HG03025 (cell line): Measurements from ENCODE around the gene NRL.

Experiments used
- ATAC-seq: cut with Tn5 transposase; IDR thresholded peaks from one replicate; pipeline ENCODE4 v1.9.1; 2021; ENCODE audit warnings: mild to moderate bottlenecking, moderate library complexity; ENCODE audit not compliant: unreplicated experiment, low FRiP score

NRL gene

DNA sequence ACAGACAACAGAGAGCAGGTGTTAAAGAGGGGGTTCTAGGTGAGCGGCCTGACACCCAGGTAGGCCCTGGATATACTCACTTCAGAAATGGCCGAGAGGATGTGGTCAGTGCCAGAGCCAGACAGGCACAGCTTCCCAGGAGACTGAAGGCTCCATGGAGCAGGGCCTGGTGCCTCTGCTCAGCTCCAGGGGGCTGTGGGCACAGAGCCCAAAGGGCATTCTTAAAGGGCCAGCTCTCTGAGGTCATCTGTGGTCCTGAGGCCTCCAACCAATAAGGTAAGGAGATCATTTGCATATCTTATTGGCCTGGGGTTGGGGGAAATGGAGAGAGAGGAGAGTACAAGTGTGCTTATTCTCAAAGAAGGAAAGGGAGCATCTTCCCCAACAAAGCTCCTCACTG, 30.3 kb downstream of the NRL start:
- no peak for ATAC-seq

DNA sequence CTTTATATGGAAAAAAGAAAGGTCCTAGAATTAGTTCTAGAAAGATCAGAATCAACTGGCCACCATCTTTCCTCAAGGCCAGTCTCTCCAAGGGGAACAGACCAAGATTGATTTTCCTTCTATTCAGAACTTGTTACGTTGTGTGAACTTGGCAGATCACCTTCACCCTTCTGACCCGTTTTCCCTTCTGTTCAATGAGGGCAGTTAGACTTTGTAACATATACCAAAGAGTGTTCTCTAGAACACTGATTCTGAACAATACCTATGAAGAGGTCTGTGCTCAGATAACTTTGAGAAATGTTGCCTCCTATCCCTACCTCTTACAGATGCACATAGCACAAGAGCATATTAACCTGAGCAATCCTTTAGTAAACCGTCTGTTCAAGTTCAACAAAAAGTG, 31.3 kb downstream of the NRL start:
- no peak for ATAC-seq

DNA sequence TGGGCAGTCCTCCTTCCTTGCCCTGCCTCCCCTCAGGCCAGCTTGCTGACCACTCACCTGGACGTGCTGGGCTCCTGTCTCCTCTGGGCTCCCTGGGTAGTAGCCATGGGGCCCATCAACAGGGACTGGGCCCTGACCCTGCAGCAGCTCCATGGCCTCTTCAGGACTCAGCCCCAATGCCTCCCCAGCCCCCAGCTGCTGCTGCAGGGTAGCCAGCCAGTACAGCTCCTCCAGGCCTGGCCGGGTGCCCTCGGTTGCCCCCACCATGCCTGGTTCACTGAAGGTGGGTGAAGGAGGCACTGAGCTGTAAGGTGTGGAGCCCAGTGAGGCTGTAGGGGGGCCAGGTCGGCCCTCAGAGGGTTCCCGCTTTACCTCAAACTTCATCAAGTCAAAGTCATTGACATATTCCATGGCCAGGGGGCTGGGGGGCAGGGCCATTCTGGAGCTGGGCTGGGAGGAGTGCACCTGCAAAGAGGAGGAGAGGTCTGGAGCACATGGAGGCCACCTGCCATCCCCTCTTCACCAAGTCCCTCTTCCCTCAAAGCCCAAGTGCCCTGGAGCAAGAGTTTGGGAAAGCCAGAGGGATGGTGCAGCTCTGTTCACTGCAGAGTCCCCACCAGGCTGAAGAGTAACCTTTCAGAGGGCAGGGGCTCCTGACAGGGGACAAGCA, 32.2 kb downstream of the NRL start:
- ATAC-seq, result no peak

DNA sequence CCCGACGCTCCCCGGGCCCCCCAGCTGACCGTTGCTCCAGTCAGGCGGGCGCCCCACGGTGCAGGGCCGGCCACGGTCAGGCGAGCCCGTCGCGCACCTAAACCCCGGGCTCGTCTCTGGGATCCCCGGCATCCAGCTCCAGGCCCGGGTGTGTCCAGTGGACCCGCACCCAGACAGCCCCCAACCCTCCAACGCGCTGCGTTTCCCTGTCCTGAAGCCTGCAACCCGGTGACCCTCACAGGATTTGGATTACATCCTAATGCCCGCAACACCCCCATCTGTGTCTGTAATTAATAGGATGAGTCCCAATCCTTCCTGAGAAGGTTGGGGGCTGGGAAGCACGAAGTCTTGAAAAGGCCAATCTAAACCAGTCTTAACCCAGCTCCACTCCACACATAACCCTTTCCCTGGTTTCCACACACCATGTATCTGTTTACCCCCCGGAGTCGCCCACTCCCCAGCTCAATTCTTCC, 33.0 kb downstream of the NRL start:
- no peak for ATAC-seq

DNA sequence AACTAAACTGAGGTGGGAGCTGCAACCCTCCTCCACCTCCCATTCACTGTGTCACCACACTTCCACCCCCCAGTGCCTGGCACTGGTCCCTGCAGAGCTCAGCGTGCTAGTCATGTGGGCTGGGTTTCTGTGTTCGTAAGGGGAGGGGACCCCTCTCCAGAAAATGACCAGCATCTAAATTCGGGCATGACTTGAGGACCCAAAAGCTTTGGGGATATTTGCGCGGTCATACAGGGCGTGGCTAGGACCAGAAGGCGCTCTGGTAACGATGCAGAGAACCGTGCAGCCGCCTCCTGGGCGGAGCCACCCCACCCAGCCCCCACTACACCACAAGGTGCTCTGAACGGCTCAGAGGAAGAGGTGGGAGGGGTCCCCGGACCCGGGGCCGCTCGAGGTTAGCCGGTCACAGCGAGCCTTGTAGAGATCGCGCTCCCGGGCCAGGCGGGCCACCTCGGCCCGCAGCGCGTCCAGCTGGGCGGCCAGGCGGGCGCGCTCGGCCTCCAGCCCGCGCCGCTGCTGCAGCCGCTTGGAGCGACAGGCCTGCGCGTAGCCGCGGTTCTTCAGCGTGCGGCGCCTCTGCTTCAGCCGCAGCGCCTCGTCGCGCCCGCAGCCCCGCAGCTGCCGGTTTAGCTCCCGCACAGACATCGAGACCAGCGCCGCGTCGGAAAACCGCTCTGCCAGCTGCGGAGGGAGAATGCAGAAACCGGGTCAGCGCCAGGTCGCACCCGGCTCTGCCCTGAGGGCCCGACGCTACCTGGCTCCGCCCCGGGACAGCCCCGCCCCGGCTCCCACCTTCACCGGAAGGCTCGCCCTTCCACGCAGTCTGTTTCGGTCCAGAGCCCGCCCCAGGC, 33.6 kb downstream of the NRL start:
- peak; percentile 89 for ATAC-seq

DNA sequence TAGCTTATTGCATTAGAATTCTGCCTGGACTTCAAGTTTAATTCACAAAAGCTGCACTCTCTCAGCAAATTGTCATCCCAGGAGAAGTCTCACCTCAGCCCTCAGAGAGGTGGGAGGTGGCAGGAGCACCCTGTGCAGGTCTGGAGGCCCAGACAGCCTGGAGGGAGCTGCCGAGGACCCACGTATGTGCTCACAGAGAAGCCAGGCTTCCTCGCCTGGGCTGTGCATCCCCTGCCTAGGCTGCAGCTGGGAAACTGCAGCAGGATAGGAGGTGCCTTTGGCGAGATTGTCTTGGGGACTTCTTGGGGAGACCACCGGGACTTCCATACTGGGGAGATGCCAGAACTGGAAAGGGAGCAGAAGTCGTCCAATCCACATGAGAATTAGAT, 34.6 kb downstream of the NRL start:
- ATAC-seq, result no peak

DNA sequence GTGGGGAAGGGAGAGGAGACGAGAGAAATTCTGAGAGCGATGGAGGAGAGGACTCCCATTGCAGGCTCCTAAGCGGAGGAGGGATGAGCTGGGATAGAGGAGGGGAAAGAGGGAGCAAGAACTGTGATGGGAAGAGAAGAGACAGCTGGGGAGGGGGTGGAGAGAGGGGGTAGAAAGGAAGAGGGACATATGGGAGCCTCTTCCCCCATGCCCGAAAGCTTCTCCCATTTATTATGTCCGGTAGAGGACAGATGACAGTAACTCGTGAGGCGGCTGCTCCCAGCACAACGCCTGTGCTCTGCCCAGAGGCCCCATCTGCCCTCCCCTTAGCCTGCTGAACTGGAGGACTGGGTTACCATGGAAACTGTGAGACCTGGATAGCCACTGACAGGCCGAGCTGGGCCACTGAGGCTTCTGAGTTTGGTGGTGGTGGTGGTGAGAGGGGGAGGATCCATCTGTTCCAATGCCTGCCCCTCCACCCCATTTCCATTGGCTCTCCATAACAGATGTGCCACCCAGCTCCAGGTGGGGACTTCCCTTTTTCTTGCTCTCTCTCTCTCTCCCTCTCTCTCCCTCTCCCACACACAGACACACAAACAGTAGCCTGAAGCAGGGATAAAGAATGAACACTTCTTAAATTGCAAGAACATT, 35.1 kb downstream of the NRL start:
- no peak for ATAC-seq

DNA sequence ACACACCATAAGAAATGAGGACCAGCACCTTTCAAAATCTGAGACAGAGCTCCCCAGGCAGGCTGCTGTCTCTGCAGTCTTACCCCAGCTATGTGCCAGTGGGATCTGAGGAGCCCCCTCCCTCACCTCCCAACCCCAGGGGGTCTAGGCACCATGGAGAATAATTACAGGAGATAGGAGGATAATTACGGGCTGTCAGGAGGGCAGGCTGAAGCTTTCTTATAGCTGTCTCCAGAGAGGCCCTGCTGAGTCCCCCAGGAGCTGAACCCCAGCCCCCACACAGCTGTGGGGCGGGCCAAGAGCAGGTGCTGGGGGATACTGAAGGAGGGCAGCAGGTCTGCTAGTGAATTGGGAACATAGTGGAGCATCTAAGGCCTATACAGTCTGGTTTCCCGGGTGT, 36.6 kb downstream of the NRL start:
- ATAC-seq, result no peak

DNA sequence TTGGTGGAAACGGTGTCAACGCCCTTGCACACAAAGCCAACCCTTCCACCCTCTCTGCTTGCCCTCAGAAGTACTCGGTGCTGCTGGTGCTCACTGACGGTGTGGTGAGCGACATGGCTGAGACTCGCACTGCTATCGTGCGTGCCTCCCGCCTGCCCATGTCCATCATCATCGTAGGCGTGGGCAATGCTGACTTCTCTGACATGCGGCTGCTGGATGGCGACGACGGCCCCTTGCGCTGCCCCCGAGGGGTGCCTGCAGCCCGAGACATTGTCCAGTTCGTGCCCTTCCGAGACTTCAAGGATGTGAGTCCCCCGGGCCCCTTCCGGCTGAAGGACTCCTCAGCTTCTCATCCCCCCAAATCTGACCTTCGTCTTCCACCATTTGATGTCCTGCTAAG, 37.7 kb downstream of the NRL start:
- no peak for ATAC-seq

DNA sequence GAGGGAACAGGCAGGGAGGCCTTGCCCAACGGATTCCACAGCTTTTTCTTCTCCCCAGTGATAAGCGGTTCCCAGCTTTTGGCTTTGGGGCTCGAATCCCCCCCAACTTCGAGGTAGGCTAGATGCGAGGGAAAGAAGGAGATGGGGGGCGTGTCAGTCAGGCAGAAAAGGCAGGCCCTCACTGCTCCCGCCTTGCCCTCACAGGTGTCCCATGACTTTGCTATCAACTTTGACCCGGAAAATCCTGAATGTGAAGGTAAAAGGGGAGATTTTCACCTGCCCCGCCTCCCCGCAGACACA, 38.5 kb downstream of the NRL start:
- no peak for ATAC-seq

DNA sequence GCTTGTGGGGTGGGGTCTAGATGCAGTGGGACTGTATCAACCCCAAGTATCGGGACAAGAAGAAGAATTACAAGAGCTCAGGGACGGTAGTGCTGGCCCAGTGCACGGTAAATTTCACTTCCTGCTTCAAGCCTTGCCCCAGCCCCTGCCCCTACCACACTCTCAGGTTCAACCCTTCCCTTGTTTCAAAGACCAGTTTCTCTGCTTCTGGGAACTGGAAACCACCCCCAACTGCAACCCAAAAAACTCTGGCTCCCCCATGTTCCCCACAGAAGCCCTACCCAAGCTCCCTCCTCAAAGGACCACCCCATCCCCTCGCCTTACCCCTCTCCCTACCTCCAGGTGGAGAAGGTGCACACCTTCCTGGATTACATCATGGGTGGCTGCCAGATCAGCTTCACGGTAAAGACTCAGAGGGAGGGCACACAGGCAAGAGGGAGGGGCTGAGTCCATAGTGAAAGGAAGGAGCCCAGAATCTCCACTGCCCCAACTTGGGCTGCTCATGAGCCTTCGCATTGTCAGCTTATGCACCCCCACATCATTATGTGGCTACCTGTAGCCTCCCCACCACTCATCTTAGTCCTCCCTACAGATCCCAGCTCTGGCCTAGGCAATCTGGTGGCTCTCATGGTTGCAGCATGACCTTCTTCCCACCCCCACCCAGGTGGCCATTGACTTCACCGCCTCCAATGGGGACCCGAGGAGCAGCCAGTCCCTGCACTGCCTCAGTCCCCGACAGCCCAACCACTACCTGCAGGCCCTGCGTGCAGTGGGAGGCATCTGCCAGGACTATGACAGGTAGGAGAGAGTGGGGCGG, 39.1 kb downstream of the NRL start:
- no peak for ATAC-seq

DNA sequence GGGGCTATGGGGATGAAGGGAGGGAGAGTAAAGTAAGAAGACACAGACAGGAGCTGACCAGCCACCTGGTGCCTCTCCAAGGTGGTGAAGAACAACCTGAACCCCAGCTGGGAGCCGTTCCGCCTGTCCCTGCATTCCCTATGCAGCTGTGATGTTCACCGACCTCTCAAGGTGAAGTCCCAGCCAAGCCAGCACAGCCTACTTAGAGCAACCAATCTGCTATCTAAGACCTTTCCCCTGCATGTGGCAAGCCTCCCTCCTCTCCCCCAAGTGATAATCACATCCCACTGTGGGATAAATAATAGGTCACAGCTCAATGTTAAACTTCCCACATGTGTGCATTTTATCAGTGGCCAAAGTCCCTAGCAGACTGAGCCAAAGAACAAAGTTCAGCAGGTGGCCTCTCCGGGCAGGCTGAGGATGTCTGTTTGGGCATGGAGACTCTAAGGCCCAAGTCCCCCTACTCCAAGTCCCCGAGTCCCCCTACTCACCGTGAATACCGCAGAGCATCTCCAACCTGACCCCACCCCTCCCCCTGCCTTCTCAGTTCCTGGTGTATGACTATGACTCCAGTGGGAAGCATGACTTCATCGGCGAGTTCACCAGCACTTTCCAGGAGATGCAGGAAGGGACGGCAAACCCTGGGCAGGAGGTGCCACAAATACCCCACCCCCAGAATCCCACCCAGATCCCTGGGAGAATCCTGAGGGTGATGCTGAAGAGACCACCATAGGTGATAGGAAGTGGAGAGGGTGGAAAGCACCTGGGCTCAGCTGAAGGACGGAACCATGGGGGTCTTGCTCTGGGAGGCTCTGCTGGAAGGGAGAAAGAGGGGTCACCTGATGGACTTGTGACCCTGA, 39.9 kb downstream of the NRL start:
- no peak for ATAC-seq

DNA sequence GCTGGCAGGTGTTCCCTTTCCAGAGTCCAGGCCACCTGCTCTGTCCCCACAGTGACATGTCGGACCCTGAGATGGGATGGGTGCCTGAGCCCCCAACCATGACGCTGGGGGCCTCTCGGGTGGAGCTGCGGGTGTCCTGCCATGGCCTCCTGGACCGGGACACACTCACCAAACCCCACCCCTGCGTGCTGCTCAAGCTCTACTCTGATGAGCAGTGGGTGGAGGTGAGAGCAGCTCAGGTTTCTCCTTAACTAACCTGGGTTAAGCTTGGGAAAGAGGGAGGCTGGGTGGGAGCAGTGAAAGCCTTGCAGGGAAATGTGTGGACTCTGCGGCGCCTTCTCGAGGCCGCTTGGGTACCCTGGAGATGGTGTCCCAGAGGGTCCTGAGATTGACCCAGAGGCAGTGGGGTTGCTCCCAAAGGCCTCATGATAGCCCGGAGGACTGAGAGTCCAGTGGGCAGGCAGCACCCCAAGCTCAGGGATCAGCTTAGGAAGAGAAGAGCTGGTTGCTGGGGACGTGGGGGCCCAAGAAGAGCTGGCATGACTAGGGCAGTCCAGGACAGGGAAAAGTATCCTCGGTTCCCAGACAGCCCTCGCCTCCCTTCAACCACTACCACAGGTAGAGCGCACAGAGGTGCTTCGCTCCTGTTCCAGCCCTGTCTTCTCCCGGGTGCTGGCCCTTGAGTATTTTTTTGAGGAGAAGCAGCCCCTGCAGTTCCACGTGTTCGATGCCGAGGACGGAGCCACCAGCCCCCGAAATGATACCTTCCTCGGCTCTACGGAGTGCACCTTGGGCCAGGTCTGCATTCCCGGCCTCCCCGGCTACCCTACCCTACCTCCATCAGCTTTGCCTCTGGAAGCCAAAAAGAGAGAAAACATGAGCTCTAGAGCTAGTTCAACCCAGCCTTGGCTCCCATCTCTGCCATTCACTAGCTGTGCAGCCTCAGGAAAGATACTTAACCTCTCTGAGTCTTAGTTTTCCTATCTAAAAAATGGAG, 41.6 kb downstream of the NRL start:
- no peak for ATAC-seq

DNA sequence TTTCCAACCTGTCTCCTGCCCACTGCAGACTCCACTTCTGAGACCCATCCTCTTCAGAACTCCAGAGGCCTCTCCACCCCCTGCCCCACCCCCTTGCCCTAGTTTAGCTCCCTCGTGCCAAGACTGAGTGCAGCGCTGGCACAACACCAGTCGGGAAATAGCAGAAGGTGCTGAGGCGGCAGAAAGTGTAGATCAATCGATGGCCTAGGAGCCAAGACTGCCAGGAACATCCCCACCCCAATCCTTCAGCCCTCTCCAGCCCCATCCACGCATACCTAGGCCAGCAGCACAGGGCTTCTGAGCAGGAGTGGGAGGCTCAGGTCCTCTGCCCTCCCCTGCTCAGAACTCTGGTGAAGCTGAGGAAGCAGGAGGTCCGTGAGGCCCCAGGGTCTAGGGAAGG, 42.3 kb downstream of the NRL start:
- ATAC-seq, result no peak

DNA sequence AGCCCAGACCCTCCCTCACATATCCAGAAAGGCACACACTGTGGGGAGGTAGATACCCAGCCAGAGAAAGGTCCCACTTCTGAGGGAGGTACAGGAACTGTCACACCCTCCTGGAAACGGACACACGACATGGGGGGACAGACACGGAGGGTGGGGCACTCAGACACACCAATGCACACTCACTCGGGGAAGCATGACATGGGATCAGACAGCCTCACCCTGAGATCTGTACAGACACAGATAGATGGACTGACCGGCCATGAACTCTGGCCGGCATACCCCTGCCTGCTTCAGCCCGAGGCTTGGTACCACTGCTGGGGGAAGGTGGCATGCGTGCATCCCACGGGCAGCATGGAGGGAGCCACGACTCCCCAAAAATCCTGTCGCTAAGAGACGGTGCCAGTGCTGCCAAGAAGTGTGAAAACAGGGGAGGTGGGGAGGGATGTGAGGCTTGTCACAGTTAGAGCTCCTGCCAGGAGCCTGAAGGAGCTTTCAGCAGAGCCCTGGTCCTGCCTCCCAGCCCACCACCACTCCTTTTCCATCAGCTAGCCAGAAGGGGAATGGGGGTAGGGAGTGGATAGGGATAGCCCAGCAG, 42.8 kb downstream of the NRL start:
- ATAC-seq, result no peak

DNA sequence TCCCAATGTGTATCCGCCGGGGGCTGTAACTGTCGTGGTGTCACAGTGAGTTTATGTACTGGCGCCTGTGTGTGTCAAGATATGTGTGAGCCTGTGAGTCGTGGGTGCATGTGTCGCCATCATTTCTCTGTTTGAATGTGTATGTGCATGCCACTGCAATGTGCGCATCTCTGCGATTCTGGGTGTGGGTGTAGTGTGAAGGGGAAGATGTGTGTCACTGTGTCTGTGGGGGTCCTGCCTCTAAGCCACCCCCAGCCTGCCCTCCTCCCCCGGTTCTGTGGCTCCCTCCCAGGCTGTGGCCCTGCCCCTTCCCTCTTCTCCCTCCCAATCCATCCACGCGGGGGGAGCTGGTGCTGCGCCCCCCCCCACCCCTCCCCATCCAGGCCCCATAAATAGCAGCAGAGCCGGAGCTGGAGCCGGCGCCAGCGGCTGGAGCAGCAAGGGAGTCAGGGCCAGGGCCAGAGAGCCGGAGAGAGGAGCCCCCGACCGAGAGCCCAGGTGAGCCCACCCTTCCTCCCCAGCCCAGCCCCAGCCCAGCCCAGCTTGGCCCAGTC, 43.5 kb downstream of the NRL start, which contains the start of gene CPNE6:
Gene CPNE6 (plus strand): TSS at position 419 of the 554 bp plus-strand sequence. CDS start 1,375 bp downstream, outside the sequence.
- ATAC-seq, result no peak

DNA sequence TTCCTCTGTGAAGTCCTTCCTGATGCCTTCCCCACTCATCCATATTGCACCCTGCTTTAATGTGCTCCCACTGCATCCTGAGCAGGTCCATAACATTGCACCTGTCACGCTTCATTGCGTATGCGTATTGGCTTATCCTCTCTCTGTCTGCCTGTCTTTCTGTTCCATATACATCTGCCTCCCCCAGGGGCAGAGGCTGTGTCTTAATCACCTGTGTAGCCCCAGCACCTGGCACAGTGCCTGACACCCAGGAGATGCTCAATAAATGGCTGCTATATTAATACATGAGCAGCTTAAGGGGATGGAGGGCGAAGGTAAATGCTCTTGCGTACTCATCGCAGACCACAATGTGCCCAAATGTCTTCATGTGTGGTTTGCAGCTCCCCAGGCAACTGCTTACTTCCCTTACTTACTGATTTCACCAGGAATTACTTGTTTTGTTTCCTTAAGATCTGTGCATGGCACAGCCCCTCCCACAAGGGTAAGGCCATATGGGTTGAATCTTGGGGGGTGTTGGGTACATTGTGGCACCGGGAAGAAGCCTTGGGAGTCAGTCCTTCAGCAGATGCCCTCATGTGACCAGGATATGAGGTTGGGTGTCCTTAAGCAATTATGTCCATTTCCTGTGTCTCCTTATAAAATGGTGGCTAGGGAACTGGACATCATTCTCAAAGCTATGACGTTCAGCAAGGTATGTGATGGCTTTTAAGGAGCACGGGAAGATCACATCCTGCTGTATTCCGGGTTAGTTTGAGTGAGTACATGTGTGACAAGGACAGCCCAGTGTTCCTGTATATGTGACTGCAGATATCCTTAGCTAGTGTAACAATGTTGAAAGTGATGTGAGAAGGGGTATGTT, 44.2 kb downstream of the NRL start:
- no peak for ATAC-seq
